Mammary epithelial cell (primary cell): Measurements from ENCODE around the gene PHACTR3.

Source experiments
- EZH2 ChIP-seq: IDR thresholded peaks from 2 replicates; pipeline ENCODE4 v1.6.1; 2012; ENCODE audit warnings: low read length, inconsistent platforms, borderline replicate concordance
- TF ChIP-seq, protein P1 (sequence below), 2 donors: IDR thresholded peaks in 1 of 2; conservative IDR thresholded peaks in 1 of 2; 2 replicates each; pipeline ENCODE4 v1.5.1; 2011 to 2012; ENCODE audit warnings: inconsistent platforms in 2 of 2, low read length in 2 of 2, mild to moderate bottlenecking in 2 of 2, control low read depth in 1 of 2, low read depth in 1 of 2; ENCODE audit not compliant: insufficient read depth in 1 of 2; ENCODE audit errors: extremely low read depth in 1 of 2

DNA sequence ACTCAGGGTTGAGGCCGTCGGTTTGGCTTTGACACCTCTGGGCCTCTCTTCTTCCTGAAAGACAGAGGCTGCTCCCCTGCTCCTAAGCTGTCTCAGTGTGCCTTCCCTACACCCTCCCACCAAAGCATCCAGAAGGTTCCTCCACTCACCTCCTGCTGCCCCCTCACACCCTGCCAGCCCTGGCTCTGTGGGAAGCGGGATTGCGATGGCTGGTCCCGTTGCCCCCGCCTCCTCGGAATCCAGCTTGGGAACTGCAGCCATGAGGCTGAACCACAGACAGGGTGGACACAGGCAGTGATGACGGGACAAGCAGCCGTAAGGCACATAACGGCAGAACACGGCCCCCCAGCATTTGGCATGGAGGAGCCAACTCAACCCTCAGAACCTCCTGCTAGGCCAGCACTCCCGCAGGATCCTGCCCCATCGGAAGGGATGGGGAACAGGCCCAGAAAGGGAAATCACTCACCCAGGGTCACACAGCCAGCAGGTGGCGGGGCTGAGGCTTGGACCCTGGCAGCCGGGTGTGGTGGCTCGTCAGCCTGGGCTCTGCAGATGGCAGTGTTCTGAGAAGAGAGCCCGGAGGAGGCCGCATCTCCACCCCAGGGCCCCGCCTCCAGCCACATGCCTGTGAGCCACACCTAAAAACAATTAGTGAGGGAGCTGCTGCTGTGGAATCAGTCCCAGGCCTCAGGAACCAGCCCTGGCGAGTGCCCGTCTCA, 139.6 kb downstream of the PHACTR3 start:
- TF ChIP-seq, protein P1, sequence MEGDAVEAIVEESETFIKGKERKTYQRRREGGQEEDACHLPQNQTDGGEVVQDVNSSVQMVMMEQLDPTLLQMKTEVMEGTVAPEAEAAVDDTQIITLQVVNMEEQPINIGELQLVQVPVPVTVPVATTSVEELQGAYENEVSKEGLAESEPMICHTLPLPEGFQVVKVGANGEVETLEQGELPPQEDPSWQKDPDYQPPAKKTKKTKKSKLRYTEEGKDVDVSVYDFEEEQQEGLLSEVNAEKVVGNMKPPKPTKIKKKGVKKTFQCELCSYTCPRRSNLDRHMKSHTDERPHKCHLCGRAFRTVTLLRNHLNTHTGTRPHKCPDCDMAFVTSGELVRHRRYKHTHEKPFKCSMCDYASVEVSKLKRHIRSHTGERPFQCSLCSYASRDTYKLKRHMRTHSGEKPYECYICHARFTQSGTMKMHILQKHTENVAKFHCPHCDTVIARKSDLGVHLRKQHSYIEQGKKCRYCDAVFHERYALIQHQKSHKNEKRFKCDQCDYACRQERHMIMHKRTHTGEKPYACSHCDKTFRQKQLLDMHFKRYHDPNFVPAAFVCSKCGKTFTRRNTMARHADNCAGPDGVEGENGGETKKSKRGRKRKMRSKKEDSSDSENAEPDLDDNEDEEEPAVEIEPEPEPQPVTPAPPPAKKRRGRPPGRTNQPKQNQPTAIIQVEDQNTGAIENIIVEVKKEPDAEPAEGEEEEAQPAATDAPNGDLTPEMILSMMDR (conservative IDR thresholded peaks at IDR 0.05 in 1 of 2, IDR thresholded peaks at IDR 0.05 in 1 of 2; ENCODE audit: extremely low read depth in 1 of 2, insufficient read depth in 1 of 2, low read depth in 1 of 2, low read length in 2 of 2) = no peak
- TF ChIP-seq EZH2 = no peak
